Stimulated activated CD8-positive, alpha-beta memory T cell treated with anti-CD3 and anti-CD28 coated beads, Interleukin-4, amount 100 ng/mL, for 4 hours (primary cell): ENCODE results near the gene CAPN13.
"Not testable (repeated sequence)": the region's sequence is repeated elsewhere in the genome, so short reads cannot be mapped to it uniquely, and the experiment has no call there.

Experiments used
- DNase-seq, 2 donors: peaks; one replicate each; pipeline ENCODE4 v3.0.0-alpha.2; 2020; ENCODE audit warnings: low read depth in 2 of 2, low spot score in 1 of 2

Gene CAPN13

DNA sequence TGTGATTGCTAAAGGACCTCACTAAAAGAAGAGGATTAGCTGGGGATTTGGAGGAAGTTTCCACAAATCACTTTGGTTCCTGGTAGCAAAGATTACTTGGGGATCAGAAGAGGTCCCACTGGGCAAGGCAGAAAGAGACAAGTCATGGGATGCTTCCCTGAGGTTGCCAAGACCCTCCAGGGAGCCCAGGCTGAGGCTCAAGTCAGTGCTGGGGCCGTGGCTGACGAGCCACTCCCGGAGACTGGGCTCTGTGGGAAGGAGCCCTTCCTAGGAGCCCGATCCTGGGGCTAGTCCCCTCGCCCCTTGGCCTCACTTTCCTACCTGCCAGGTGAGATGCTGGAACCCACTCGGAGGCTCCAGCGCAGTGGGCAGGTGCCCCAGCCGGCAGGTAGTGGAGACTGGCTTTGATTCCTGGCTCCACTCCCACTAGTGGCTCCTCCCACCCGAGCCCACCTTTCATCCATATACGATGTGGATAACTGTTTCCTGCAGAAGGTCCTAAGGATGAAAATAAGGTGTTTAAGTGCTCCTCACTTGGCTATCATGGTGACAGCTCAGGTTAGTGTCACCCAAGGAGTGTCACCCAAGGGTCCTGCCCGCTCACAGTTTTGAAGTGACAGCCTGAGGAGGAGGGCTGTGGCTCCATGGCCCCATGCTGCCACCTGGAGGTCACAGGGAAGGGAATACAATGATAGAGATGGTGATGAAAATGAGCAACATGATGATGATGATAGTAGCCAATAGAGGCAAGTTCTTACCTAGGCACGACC is 100.5 kb downstream of the CAPN13 start:
- DNase-seq, result peak; percentile 31 to 55

DNA sequence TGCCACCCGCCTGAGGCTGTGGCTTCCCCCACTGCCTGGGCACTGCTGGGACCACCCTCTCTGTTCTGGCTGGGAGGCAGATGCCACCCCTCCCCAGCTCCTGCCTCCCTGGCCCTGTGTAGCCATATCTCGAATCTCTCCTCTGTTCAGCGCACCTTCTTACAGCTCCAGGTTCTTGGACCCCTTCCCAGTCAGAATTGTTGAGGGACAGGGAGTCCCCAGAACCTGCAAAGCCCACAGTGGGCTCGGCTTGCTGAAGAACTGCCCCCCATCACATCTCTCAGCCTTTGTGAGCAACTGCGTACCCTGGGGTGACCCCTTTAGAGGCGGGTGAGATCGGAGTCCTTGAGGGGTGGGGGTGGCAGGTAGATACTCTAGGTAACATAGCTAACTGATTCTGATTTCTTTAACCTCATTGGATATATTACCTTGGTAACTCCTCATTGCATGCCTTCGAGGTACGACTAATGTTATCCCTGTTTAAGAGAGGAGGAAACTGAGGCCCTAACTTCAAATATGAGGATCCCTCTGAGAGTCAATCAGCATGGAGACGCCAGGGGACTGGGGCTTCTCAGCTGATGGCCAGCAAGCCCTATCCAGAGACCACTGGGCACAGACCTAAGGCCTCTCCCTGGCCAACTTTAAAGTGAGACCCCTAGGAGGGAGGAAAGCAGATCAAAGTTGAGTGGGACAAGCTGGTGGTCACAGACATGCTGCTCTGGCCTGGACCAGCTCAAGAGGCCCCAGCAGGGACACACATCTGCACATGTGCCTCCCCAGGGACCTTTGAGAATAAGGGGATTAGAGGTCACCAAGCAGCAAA is 101.3 kb downstream of the CAPN13 start:
- DNase-seq, result no peak

DNA sequence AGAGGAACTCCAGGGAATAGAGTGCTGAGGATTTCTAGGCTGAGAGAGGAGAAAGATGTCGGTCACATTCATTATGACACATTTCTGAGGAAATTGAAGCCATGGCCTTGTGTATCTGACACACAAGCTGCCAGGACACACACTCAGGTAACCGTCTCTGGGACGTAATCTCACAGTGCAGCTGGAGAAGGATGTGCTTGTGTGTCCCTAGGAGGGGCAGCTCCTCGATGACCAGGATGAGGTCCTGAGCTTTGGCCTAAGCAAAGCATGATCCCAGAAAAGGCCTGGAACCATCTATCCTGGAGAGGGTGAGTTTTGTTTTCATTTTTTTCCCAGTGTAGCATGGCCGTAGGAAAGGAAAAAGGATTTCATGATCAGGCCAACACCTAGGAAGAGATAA is 102.2 kb downstream of the CAPN13 start:
- DNase-seq, result no peak

- DNase-seq, result no peak
Observed at GRCh38 chr2:30704309-30705020, 102.8 kb downstream of the CAPN13 start.

DNA sequence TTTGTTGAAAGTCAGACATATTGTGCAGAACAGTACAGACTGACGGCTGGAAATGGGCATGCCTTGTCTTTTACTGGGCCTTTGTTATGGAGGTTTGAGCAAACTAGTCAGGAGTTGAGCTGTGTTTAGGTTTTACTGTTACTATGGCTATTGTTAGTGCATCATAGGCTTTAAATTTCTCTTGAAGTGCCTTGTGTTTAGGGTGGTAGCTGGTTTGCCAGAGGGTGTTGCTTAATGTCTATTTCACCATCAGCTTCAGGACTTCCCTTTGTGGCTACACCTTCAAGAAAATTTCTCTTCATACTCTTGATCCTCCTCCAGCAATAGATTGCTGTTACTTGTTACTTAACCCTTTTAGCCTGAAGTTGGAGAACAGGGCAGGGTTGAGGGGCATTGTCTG is 104.6 kb downstream of the CAPN13 start:
- DNase-seq, result no peak

- no peak for DNase-seq
Observed at GRCh38 chr2:30701782-30702181, 105.5 kb downstream of the CAPN13 start.

GRCh38 chr2:30697242-30698103 is 109.8 kb downstream of the CAPN13 start:
- DNase-seq, result not testable (repeated sequence)

- DNase-seq, result no peak
Observed at GRCh38 chr2:30695749-30696148, 111.5 kb downstream of the CAPN13 start.

- DNase-seq, result no peak
Observed at GRCh38 chr2:30694286-30695055, 112.8 kb downstream of the CAPN13 start.

DNA sequence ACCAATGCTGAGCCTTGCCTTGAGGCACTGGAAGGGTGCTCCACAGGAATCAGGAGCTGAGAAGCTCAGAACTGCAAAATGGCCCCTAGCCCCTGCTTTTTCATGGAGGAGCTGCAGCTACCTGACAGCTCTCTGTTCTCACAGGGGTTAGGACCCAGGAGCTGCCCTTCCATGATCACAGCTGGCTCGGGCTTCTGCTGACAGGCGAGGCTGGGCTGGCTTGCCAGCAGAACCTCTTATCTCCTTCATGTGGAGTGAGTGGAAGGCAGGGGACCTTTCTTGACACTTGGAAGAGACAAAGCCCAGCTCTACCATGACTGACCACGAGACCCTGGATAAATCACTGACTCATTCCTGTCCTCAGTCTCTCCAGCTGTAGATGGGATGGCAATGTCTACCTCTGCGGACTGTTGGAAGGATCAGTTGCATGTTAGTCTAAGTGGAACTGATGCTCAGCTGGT is 113.4 kb downstream of the CAPN13 start:
- no peak for DNase-seq

DNA sequence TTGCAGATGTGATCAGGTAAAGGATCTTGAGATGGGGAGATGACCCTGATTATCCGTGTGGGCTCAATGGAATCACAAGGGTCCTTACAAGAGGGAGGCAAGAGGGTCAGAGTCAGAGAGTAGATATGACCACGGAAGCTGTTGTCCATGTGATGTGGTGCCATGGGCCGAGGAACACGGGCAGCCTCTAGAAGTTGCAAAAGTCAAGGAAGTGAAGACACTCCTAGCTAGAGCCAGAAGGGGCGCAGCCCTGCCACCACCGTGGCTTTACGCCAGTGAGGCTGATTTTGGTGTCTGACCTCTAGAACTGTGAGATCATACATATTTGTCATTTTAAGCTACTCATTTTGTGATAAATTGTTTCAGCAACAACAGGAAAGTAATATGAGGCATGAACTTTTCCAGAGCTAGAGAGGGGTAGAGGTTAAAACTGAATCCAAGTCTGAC is 114.4 kb downstream of the CAPN13 start:
- no peak for DNase-seq

DNA sequence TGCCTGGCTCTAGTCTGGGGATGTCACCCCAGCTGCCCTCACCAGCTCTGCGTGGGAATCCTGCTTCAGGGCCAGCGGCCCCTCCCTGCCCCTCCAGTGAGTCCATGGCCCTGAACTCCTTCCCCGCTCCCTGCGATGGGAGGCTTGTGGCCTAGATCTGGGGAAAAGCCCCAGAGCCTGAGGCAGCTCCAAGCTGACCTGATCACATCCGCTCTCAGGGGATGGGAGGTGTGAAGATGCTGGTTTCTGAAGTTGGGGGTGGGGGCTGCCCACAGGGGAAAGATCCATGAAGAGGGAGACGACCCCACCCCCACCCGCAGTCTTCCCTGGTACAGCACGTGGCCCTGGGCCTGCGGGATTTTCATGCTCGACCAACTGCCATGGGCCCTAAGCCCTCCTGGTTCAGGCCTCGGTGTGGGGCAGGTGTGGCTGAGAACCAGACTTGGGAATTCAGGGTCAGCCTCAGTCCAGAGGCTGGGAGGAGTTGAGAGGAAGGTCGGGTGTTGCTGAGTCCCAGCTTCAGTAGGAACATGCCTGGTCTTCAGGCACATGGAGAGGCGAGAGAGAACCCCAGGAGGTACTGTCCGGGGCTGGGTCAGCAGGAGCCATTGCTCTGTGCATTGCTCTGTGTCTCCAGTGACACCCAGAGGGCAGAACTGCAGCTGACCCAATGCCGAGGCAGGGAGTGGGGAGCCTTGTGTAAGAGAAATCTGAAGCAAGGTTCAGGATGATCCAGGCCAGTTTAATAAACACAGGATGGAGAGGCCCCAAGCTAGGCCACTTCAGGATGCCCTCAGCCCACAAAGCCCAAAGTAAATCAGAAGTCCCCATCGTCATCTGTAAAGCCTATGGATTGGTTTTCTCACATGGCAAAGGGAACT is 115.1 kb downstream of the CAPN13 start:
- no peak for DNase-seq

GRCh38 chr2:30691091-30691947 is 115.9 kb downstream of the CAPN13 start:
- DNase-seq, result no peak

DNA sequence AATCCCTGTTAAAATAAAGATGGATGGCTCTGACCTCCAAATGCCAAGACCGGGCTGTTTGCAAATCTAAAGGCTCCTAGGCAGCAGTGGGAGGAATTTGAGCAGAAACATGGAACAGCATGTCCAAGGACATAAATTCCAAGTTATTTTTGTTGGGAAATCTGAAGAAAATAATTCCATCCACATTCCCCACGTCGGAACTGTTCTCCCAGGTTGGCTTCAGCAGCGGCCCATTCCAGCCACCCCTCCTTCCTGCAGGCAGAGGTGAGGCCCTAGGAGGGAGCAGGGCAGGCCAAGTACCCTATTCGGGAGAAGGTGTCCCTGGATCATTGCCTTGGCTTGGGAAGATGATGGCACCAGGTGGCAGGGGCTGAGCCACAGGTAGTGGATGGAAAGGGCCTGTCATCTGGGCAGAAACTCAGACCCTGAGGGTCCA is 117.1 kb downstream of the CAPN13 start:
- DNase-seq, result no peak

DNA sequence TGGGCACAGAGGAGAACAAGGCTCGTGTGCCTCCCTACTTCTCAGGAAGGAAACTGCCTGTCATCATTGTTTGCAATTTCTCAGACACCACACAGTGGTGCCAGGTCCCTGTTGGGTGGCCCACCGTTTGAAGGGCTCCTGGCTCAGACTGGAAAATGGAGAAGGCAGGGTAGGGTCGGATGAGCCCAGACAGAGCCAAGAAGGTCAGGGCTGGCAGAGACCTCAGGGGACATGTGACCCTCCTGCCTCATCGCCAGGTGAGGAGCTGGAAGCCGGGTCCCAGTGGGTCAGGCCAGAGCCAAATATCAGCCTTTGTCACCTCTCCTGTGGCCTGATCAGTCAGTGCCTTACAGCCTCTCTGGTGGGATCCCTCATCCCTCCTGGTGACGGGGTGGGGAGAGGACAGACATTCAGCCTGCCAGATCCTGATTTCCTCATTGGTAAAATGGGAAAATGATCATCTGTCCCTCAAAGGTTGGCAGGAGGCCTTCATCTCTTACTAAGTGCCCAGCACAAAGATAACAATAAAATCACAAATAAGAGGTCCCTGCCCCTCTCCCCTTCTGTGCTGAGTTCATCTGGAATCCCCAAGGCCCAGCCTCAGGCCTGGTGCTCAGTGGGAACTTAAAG is 117.6 kb downstream of the CAPN13 start:
- no peak for DNase-seq

DNA sequence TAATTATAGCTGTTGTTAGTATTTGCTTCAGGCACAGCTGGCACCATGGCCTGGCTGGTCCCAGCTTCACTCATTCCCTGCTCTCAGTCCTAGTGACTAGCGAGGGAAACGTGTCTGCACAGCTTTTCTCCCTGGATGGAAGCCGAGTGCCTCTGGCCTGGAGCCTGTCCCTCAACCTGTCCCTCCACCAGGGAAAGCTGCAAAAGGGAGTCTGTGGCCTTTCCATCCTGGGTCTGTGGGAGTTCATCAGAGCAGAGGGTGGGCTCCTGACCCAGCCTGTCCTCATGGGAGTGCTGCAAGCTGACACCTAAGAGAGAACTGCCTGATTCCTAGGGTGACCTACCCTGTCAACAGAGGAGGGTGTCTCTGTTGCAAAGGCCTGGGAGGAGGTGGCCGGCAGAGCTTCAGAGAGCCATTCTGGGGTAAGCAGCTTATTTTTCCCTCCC is 118.3 kb downstream of the CAPN13 start:
- no peak for DNase-seq

DNA sequence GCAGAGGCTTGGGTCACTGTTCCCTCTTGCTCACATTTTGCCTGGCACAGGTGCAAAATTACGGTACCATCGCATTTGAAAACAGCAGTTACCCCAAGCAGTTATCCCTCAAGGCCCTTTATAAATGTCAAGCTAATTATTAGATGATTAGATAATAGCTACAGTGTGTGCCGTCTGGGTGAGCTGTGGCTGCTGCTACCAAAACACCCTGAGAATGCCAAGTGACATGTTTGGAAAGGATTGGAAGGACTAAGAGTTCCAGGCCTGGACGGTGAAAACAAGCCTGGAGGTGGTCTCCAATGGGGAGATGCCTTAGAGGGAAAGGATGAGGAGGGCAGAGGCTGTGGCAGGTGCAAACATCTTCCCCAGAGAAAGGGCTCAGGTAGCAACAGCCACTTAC is 120.6 kb downstream of the CAPN13 start:
- DNase-seq, result no peak
